GM04503 (cell line): ENCODE measurements around the gene COX10.
"Not testable (repeated sequence)": the region's sequence is repeated elsewhere in the genome, so short reads cannot be mapped to it uniquely, and the experiment has no call there.

ENCODE experiments used
- DNase-seq: peaks from one replicate; pipeline ENCODE4 v3.0.0-alpha.2; 2012; ENCODE audit warnings: low read depth

COX10 gene

DNA sequence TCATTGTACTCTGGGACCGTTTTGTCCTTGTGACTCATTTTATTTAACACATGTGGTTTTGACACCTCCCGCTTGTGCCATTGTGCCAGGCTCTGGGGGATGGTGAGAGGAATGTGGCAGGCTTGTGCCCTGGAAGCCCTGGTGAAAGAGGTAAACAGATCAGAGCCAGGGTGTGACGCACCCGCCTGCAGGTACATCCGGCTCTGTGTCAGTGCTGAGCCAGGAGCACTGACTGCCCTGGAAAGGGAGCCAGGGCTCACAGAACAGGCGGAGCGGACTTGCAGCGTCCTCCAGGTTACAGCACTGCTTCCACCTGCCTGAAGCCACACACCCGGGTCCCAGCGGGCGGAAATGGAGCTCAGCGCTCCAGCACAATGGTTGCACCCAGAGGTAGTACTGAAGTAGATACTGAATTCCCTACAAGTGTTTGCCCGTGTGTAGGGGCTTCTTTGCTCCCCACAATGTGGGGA lies 136.7 kb downstream of the COX10 start:
- no peak for DNase-seq

DNA sequence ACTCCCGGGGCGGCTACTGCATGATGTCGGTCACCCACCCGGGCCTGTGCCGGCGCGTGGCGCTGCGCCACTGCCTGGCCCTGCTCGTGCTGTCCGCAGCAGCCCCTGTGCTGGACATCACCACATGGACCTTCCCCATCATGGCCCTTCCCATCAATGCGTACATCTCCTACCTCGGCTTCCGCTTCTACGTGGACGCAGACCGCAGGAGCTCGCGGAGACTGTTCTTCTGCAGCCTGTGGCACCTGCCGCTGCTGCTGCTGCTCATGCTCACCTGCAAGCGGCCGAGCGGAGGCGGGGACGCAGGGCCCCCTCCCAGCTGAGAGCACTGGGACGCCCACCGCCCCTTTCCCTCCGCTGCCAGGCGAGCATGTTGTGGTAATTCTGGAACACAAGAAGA lies 137.6 kb downstream of the COX10 start:
- DNase-seq = no peak

DNA sequence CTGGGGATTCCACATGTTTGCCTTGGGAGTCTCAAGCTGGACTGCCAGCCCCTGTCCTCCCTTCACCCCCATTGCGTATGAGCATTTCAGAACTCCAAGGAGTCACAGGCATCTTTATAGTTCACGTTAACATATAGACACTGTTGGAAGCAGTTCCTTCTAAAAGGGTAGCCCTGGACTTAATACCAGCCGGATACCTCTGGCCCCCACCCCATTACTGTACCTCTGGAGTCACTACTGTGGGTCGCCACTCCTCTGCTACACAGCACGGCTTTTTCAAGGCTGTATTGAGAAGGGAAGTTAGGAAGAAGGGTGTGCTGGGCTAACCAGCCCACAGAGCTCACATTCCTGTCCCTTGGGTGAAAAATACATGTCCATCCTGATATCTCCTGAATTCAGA lies 138.5 kb downstream of the COX10 start:
- no peak for DNase-seq

DNA sequence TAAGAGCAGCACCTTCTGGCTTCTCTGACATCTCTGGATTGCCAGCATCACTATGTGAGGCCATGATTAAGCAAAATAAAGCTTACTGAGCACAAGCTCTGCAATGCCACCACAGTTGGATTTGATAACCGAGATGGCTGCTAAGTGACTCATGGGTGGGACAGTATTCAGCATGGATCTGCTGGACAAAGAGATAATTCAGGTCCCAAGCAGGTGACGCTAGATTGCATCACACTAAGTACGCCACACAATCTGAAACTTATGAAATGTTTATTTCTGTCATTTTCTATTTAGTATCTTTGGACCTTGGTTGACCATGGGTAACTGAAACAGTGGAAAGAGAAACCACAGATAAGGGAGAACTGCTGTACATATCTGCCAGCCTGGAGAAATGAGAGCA lies 139.9 kb downstream of the COX10 start:
- no peak for DNase-seq

DNA sequence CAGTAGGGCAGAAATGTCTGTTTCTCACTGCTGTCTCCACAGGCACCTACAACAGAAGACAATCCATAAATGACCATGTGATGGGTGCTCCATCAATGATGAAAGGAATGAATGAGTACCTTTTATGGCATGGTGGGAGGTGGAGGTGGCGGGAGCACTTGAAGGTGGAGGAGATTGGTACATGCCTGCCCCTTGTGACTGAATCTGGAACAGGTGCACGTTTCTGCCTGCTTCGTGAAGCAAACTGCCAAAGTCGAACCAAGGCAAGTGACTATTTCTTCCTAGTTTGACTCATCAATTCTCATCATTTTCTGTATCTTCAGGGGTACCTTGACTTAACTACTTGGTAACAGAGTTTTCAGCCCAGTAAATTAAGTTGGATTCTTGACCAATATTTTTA lies 141.9 kb downstream of the COX10 start:
- no peak for DNase-seq

DNA sequence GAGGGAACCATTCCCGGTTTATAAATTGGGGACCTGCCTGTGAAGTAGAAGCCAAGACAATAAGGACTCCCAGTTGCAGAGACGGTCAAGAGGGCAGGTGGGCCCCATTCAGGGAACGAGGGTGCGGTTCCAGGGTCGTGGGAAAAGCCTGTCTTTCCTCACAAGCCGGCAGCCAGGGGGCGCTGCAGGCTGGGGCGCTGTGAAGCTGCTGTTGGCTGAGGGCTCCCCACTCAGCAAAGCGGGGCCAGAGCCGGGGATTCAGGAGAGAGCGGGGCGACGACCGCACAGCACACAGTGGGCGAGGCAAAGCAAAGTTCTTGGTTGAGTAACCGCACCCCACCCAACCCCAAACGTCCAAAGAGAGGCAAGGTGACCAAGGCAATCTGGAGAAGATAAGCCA lies 142.5 kb downstream of the COX10 start:
- DNase-seq = no peak

DNA sequence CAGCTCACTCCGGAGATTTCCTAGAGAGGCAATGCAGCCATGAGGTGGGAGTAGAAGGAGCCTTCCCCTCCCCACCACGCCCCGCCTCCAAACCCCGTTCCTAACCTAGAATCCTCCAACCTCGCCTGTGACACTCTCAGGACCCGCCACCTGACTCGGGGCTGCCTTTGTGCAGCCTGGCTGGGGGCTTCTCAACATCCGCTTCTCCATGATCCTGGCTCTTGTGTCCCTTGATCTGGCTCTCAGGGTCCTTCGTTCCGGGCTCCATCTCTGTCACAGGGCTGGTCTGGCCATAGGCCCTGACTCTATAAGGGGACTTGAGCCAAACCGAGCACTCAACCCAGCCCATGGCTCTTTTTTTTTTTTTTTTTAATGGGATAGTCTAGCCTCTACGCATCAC lies 143.1 kb downstream of the COX10 start:
- no peak for DNase-seq

DNA sequence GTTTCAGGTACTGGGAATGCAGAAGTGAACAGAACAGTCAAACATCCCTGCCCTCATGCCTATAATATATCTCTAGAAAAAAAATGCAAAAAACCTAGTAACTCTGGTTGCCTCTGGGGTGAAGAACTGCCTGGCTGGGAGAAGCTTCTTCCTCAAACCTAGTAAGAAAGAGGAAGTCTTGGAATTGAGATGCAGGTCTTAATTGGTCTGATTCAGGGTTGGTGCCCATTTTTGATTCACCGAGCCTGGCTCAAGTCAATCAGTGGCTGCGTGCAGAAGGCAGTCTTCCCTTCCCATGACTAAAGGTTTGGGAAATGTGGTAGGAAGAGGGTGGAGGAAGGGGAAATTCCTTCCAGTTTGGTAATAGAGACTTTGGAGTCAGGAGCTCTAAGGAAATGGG lies 145.0 kb downstream of the COX10 start:
- peak; percentile 4 for DNase-seq

DNA sequence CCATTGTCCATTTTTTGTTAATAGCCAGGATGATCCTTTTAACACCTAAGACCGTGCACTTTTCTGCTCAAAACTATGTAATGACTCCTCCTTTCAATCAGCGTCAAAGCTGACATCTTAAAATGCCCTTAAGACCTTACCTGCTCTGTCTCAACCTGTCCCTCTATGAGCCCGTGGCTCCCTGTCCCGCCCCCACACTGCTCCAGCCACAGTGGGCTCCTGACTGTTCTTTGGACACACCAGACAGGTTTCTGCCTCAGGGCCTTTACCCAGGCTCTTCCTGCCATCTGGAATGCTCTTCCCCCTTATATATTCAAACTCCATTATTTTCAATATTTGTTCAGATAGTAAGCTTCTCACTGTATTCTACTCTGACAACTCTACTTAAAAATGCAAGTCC lies 153.3 kb downstream of the COX10 start:
- DNase-seq = no peak

DNA sequence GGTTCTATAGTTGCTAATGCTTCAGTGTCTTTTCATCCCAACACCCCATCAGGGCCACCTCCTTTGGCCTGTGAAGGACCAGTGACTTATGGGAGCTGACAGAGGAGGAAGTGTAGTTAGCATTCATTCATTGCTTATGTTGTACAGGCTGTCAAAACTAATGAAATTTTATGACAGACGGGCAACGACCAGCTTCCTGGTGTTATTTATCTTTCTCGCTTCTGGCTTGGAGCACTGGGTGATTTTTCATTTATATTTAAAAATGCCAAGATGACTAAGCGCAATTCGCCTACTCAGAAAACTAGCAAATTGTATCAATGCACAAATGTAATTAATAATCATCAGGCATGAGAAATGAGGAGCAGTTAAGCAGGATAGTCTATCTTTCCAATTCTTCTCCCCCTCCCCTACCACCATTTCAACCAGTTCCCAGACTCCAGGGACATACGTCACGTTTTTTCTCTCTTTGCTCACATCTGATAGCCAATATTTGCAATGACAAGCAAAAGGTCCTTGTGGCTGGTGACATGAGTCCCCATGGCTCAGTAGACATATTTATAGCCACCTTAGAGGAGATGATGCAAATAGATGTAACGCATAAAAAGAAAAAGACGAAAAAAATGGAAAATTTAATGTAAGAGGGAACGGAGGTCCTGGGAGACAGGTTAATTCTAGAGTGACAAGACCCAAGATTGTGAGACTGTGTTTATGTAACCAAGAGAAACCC lies 156.1 kb downstream of the COX10 start:
- DNase-seq = no peak

DNA sequence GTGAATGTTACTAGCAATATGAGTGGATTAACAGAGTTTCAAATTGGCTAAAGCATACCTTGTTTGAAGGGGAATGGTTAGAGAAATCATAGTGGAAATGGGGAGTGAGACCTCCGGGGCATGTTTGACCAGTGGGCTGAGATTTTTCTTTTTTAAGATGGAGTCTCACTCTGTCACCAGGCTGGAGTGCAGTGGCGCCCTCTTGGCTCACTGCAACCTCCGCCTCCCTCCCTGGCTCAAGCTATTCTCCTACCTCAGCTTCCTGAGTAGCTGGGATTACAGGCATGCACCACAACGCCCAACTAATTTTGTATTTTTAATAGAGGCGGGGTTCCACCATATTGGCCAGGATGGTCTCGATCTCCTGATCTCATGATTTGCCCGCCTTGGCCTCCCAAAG lies 157.7 kb downstream of the COX10 start:
- no peak for DNase-seq

DNA sequence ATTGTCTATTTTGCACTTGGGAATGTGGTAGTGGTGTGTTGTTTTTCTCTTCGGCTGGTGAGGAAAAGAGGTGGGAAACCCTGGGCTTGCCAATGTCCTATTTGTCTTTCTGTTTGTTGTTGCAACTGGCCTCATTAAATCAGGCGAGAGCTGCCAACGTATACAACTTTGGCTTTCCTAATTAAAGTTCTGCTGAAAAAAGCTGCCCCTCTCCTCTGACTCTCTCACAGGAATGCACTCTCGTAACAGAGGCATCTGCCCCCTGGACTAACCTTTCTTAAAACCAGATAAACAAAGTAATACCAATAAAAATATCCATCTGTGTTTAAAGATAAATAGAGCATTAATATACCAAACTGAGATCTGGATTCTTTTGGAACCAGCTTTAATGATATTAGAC lies 159.6 kb downstream of the COX10 start:
- peak; percentile 69 for DNase-seq

DNA sequence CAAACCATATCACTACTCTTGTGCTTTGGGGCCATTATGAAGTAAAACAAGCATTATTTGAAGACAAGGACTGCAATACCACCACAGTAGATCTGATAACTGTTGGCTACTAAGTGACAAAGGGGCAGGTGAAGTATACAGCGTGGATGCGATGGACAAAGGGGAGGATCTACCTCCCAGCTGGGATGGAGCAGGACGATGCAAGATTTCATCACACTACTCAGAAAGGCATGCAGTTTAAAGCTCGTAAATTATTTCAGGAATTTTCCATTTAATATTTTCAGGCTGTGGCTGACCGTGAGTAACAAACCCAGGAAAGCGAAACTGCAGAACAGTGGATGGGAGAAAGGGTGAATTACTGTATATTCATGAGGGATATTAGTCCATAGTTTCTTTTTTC lies 161.9 kb downstream of the COX10 start:
- DNase-seq = peak; percentile 15

DNA sequence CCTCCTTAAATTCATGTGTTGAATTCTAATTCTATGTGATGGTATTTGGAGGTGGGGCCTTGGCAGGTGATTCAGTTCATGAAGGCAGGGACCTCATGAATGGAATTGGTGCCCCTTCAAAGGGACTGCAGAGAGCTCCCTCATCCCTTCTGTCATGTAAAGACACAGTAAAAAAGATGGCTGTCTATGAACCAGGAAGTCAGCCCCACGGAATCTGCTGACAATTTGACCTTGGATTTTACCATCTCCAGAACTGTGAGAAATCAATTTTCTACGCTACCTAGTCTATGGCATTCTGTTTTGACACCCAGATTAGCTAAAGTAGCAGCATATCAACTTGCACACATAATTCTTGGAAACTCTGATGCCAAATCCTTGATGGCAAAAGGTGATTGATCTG lies 165.7 kb downstream of the COX10 start:
- DNase-seq = not testable (repeated sequence)

DNA sequence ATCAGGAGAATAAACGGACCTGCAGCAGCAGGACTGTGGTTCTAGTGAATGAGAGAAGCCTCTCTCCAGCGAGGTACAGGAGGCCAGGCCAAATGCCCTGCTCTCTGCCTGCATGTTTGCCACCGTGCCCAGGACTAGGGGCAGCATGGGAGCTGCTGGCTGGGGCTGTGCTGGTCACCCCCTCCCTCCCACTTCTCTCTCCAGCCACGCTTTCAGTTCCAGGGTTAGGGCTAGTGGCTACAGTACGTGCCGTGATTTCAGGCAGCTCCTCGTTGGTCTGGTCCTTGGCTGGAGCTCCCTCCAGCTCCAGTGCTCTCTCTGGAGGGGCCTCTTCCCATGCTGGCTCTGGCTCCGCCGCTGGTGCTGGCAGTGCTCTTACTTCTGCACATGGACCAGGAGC lies 166.7 kb downstream of the COX10 start:
- not testable (repeated sequence) for DNase-seq

DNA sequence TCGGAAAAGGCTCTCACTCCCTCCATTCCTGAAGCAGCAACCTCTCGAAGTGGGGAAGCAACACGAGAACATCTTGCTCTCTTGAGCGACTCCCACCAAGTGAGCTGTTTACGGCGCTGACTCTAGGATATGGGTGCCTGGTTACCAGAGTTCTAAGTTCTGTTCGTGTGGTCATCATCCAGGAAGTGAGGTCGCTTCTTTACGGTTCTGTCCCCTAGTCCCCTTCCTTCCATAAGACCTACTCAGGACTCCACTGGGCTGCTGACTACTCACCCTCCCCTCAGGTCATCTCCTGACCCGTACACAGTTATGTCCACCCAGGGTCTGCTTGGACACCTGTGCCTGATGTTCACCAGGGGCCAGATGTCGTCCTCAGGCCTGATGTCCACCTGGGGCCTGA lies 167.5 kb downstream of the COX10 start, which contains the start of gene CDRT15:
CDRT15 (minus strand) TSS at position 101 of the 400 bp plus-strand sequence; CDS start at position 72, 29 bp downstream.
- not testable (repeated sequence) for DNase-seq

DNA sequence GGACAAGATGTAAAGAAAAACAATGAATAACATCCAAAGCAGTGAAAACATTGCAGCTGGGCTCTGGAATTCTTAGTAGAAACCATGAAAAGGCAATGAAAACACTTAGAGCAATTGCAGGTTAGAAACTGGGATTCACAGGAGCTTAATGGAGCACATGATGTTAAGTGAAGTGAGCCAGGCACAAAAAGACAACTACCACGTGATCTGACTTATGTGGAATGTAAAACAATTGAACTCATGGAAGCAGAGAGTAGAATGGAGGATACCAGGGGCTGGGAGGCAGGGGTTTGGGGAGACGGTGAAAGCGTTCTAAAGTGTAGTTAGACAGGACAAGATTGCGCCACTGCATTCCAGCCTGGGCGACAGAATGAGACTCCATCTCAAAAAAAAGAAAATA lies 170.0 kb downstream of the COX10 start:
- not testable (repeated sequence) for DNase-seq

DNA sequence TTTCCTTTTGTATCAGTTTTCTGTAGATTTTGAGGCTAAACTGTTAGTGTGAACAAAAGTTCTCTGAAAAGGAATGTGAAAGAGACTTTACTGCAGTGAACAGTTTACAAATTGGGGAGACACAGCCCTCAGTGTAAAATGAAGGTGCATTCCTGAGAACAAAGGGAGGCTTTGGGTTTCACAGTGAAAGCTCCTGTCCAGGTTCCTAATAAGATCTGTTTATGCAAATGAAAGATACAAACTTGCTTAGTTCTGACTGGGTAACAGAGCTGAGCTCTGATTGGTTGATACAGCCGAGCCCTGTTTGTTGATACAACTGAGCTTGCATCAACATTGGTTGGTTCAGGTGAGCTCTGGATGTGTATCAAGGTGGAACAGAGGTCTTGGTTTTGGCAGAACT lies 175.7 kb downstream of the COX10 start:
- no peak for DNase-seq

DNA sequence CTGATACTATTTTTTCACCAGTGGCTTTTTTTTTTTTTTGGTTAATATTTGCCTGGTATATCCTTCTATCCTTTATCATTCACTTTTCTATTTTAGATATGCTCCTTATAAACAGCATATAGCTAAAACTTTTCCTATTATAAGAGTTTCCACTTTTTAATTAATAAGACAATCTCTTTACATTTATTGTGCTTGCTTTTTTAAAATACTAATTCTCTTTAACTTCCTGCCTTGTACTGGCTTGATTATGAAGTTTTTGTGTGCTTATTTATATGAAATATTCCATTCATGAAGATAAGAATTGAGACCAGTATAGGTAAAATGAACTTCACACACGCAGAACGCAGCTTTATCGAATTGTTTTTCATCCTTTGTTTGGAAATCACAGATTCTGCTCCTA lies 176.3 kb downstream of the COX10 start:
- no peak for DNase-seq
